Measurements from ENCODE around the gene GTF3C2.

Gene GTF3C2

DNA sequence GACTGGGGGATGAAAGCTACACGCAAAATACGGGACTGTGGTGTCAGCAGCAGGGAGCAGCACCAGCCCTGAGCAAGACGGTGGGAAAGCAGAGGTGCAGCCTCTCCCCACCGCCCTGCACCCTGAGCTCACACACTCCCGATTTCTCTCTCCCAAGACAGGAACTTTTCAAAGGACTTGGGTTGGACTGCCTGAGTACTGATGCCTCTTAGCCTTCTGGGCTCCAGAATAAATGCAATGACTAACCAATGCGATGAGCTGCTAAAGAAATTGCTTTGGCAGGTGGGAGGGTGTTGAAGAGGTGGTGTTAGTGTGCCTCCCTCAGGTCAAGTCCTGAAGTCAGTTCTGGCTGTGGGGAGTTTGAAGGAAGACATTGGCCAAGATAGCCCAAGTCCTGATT, 64.7 kb downstream of the GTF3C2 start:
- DNase-seq = no peak

DNA sequence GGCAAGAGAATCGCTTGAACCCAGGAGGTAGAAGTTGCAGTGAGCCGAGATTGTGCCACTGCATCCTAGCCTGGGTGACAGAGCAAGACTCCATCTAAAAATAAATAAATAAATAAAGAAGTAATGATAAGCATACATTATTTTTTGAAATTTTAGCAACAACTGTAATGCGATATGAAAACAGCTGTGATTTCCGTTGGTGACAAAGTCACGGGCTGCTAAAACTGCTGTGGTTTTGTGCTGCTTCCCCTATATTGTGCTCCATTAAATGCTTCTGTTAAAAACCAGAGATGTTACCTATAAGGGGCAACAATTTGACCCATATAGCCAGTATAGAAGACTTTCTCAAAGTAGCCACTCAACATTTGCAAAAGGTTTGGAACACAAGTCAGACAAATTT, 66.0 kb downstream of the GTF3C2 start:
- no peak for DNase-seq

DNA sequence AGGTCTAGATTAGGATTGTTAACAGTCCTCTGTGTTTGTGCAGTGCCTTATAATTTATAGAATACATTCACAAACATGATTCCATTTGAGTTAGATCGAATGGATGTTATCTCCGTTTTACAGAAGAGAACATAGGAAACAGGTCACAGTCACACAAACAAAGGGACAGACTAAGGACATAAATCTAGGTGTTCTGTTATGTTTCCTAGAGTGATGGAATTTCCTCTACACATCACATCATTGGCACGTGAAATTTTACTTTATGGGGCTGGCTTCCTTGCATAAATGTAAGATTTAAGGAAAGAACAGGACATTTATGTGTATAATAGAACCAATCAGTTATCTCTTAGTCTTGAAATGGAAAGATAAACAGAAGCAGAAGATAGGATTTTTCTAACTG, 68.0 kb downstream of the GTF3C2 start:
- no peak for DNase-seq

DNA sequence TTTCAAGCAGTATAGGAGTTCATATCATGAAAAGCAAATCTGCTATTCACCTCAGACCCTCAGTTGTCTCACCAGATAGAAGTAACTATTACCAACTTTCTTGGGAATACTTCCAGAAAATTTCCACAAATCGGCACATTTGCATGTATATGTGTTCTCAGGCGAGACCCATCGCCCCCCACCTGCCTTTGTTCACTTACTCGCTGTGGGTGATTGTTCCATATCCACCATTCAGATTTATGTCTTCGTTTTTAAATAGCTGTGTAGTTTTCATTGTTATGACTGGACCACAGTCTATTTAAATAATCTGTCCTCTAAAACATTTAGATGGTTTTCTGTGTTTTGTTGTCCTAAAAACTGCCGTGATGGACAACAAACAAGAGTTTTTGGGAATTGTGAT, 71.1 kb downstream of the GTF3C2 start:
- DNase-seq = no peak

DNA sequence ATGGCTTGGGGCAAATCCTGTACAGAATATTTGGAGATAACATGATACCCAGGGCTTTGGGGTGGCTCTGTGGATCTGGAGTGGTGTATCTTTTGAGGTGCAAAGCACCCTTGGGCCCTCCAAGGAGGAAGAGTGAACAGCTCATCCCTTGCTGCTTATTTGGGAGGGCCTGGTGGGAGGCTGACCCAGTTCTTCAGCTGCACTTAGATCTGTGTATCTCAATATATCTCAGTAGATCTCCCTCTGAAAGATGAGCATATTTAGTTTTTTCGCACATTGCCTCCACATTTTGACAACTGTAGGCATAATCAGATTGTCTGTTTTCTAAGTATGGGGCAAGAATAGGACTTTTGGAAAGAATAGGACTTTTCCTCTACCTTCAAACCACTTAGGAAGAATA, 71.6 kb downstream of the GTF3C2 start:
- DNase-seq = no peak

DNA sequence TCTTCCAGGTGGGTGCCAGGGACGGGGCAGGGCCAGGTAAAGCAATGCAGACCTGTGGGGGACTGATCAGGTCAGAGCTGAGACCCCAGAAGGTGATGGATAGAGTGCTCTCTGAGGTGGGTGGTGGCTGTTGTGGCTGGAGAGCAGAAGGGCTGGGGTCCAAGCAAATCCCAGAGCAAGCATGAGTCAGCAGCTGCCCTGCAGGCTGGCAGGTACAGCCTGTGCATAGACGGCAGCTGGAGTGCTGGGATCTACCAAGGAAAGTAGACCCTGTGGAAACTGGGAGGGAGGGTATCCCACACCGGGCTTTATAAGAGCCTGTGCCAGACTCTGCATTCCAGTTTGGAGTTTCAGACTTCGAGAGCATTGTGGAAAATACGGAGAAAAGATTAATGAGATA, 73.7 kb downstream of the GTF3C2 start:
- DNase-seq = no peak

DNA sequence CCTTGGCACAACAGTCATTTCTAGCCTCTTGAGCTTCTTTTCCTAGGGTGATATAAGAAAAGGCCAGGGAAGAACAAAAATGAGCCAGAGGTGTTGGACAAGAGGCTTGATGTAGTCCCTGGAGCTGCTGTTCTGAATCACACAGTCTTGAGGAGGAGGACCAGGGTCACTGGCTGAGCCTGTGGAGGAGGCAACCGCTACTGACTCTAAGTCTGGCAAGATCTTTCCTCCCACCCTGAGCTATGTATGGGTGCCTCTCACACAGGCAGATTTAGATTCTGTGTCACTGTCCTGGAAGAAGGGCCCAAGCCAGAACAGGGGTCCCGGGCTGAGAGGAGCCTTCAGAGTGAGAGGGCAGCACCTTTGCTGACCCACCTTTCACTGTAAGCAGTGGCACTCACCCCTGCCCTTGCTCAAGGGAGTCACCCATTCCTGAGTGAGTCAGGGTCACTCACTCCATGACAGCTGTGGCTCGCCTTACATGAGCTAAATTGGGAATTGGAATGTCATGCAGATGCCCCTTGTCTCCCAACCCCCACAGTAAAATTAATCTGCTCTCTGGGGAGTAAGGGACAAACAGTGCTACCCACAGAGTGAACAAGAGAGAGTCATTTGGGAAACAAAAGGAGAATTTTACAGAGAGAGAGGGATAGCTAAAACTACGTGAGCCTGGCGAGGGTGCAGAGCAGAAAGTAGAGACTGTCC, 74.6 kb downstream of the GTF3C2 start, which contains the start of gene TRIM54:
TSS of gene TRIM54 (plus strand) at position 575 of the 705 bp plus-strand sequence. CDS start 303 bp downstream, outside the sequence.
- DNase-seq = no peak

DNA sequence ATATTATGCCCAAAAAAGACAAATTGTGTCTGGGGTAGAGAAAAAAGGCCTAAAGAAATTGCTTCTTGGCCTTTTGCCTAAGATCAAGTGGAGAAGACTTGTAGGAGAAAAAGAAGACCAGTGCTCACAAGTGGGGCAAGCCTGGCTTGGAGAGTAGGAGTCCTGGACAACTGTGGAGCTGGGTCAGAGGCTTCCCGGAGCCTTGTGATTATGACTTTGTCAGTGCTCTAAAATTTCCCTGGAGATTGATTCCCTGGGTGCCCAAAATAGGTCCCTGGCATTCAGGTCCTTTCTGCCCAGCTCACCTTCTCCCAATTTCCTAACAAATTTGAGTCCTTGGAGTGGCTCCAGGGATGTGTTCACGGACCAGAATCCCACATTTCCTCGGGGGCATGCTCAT, 75.1 kb downstream of the GTF3C2 start:
- DNase-seq = no peak

DNA sequence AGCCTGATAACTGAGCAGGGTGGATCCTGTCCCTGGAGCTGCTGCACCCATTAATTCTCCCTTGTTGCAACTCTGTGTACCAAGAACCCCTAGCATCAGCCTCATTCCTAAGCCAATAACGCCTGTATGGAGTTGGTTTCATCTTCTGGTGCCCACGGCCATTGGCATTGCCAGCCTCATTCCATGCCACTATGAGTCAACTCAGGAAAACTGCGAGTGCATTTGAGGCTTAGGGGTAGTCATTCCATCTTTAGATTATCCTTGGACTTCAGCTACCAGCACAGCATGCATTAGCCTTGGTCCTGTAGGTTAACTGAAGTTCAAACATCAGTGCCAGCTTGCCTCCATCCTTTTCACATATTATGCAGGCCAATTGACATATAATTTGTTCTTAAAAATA, 75.7 kb downstream of the GTF3C2 start:
- DNase-seq = no peak

DNA sequence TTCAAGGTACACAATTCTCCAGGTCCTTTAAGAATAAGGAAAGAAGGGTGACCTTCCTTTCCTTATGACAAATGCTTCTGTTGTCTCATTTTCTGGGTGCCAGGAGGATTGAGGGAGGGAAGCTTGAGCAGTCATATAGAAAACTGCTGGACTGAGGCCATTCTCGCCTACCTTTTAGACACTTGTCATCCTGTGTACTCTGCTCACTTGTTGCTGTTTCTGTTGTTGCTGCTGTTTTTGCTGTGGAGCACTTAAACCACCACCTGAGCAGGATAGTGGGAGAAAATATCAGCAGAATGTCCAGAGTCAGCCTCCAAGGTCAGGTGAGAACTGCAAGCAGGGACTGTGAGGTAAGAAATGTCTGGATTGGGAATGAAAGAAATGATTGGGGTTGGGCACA, 78.6 kb downstream of the GTF3C2 start:
- no peak for DNase-seq
